HS-27A (cell line): ENCODE data around the gene RAB8A.
"Not testable (repeated sequence)": the region's sequence is repeated elsewhere in the genome, so short reads cannot be mapped to it uniquely, and the experiment has no call there.

Experiments used
- DNase-seq: peaks from one replicate; pipeline ENCODE4 v3.0.0-alpha.2; 2012; ENCODE audit warnings: low read depth, missing footprints

The RAB8A gene

GRCh38 chr19:16142032-16142580, 30.4 kb downstream of the RAB8A start:
- DNase-seq = no peak

DNA sequence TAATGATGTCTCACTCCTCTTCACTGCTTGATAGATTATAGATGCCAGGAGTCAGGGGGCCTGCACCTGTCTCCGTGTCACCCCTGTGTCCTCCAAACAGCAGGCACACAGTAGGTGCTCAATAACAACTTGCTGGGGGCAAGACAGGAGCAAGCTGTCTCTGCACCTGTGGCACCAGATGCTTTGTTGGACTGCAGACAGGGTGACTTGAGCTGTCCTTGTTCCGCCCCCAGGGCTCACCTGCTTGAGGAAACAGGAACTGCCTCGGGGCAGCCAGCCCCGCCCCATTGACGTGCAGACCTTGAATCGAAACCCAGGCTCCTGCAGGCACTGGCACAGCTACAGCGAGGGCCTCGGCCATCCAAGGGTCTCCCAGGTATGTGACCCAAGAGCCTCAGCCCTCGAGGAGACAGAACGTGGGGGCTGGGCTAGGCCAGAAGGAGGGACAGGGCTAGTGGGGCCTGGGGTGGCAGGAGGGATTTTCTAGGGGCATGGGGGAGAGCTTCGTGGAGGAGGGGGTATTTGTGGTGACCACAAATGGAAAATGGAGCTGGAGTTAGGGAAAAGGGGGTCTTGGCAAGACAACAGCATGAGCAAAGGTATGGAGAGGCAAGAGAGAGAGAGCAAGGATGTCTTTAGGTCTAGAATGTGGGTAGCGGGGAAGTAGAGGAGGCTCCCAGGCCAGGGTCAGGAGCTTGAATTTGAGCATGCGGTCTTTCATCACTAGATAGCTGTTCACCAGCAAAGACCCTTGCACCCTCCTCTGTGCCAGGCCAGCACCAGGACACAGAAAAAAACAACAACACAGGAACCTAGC, 31.9 kb downstream of the RAB8A start, which contains the start of gene HSH2D:
TSS of gene HSH2D (plus strand) at position 287 of the 817 bp plus-strand sequence. CDS start 5,066 bp downstream, outside the sequence.
- DNase-seq = no peak

GRCh38 chr19:16144216-16144581, 32.5 kb downstream of the RAB8A start:
- no peak for DNase-seq

- no peak for DNase-seq
These were observed 34.4 kb downstream of the RAB8A start for GRCh38 chr19:16146112-16146511.

DNA sequence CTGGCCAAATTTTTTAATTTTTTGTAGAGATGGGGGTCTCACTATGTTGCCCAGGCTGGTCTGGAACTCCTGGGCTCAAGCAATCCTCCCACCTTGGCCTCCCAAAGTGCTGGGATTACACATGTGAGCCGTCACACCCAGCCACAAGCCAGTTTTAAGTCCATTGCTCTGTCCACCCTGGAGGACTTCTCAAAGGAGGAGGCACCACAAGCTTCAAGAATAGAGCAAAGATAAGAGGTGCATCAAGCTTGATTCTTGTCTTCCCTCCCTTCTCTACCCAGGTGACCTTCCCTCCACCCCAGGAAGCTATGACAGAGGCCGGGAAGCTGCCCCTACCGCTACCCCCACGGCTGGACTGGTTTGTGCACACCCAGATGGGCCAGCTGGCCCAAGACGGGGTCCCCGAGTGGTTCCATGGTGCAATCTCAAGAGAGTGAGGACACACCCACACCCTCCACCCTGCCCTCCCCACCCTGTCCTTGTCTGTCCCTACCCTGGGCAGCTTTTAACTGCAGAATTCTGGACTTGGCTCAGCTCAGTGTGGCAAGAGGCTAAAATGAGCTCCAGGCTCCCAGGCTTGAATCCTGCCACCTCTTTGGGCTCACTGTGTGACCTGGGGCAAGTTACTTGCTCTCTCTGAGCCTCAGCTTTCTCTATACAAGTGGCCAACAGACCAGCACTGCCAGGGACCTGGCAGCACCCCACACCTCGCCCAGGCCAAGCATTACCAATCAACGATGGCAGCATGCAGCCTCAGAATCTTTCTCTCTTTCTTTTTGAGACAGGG, 36.9 kb downstream of the RAB8A start:
- DNase-seq = no peak

DNA sequence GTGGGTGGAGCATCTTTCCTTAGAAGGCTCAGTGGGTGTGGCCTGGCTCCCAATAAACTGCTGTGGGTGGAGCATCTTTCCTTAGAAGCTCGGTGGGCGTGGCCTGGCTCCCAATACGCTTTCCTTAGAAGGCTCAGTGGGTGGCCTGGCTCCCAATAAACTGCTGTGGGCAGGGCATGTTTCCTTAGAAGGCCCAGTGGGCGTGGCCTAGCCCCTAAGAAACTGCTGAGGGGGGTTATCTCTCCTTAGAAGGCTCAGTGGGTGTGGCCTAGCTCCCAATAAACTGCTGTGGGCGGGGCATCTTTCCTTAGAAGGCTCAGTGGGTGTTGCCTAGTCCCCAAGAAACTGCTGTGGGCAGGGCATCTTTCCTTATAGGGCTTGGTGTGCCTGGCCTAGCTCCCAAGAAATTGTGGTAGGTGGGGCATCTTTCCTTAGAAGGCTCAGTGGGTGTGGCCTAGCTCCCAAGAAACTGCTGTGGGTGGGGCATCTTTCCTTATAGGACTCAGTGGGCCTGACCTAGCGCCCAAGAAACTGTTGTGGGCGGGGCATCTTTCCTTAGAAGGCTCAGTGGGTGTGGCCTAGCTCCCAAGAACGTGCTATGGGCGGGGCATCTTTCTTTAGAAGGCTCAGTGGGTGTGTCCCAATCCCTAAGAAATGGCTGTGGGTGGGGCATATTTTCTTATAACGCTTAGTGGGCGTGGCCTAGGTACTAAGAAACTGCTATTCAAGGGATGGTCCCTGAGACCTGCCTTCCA, 42.1 kb downstream of the RAB8A start:
- no peak for DNase-seq

DNA sequence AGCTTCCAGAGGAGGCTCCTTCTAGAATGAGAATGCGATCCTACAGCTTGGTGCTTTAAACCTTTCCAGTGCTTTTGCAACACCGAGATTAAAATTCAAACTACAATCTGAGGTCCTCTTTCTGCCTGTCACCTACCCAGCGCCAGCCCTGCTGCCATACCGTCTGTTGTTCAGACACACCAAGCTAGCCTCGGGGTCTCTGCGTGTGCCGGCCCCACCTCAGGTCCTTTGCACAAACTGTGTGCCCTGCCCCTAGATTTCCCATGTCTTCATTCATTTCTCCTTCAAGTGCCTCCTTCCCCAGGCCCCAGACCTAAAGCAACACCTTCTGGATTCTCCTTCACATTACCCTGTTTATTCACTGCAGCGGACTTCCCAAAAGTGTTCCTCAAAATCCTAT, 42.9 kb downstream of the RAB8A start:
- no peak for DNase-seq

- DNase-seq = no peak
These were observed 43.4 kb downstream of the RAB8A start for GRCh38 chr19:16155128-16155527.

GRCh38 chr19:16156904-16157303, 45.2 kb downstream of the RAB8A start:
- DNase-seq = no peak

GRCh38 chr19:16157601-16158000, 45.9 kb downstream of the RAB8A start:
- DNase-seq = no peak

GRCh38 chr19:16159655-16160054, 48.0 kb downstream of the RAB8A start:
- no peak for DNase-seq

DNA sequence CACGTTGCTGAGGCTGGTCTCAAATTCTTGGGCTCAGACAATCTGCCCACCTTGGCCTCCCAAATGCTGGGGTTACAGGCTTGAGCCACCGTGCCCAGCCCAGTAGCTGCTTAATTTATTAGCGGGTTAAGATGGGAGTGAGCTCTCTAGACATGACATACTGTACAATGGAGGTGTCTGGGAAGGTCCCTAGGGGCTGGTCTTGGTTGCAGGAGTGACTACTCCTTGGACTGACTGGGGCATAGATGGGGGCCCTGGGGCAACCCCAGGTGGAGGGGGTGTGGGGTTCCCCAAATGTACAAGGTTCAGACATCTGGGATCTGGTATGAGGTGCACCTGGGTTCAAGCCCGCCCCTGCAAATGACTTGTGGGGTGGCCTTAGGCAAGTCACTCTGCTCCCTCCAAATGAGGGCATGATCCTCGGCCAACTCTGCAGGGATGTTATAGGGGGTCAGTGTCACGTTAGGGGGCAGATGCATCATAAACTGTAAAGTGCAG, 48.8 kb downstream of the RAB8A start:
- DNase-seq = no peak

GRCh38 chr19:16160943-16161560, 49.4 kb downstream of the RAB8A start:
- peak; percentile 76 for DNase-seq

DNA sequence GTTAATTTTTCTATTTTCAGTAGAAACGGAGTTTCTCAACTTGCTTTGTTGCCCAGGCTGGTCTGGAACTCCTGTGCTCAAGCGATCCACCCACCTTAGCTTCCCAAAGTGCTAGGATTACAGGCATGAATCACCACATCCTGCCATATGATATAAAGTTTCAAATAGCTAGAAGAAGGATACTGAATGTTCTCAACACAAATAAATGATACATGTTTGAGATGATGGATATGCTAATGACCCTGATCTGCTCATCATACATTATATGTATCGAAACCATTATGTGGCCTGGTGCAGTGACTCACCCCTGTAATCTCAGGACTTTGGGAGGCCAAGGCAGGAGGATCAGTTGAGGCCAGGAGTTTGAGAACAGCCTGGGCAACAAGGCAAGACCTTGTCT, 50.2 kb downstream of the RAB8A start:
- DNase-seq = peak; percentile 67

GRCh38 chr19:16164222-16164890, 52.7 kb downstream of the RAB8A start:
- DNase-seq = no peak

- no peak for DNase-seq
These were observed 54.7 kb downstream of the RAB8A start for GRCh38 chr19:16166417-16166816.

- no peak for DNase-seq
These were observed 55.4 kb downstream of the RAB8A start for GRCh38 chr19:16167055-16167454.

DNA sequence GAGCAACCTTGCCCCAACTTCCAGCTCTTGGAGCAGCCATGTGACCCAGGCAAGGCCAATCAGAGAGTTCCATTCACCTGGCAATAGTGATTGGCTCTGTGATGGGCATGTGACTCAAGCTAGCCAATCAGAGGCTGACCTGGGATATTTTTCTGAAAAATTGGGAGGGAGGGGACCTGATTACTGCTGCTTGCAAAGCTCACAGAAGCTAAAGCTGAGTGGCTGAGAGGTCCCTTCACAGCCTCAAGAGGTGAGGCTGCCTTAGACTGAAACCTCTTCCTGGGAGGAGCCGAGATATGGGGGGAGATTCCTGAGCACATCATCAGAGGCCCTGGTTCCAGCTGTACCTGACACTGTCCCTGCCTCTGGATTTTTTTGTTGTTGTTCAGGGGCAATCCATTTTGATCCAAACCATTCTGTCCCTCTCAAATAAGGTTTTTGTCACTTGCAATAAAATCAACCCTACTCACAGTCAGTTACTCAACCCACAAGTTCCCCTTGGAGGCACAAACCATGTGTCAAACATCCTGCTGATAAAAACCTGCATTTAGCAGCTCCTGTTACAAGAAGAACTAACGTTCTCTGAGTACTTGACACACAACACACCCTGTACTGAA, 56.9 kb downstream of the RAB8A start:
- DNase-seq = no peak

DNA sequence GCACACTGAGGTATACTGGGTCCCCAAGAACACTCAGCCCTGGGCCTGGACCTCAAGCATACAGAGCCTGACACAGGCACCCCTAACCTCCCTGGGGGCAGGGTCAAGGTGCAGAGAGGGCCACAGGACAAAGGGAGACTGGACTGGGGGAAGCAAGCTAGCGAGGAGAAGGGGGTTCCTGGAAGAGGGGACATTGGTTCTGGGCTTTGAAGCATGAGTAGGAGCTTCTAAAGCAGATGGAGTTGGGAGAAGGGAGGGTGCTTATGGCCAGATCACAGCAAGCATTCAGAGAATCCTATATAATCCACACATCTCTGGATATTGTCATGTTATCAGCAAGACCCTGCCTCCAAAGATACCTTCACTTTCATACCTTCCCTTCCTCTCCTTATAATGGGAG, 58.4 kb downstream of the RAB8A start:
- DNase-seq = no peak

GRCh38 chr19:16175954-16176353, 64.3 kb downstream of the RAB8A start:
- DNase-seq = no peak

DNA sequence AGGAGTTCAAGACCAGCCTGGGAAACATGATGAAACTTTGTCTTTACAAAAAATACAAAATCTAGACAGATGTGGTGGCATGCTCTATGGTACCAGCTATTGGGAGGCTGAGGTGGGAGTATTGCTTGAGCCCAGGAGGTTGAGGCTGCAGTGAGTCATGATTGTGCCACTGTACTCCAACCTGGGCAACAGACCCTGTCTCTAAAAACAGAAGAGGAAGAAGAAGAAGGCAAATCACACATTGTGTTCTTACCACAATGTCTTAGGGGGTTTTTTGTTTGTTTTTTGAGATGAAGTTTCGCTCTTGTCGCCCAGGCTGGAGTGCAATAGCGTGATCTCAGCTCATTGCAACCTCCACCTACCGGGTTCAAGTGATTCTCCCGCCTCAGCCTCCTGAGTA, 67.2 kb downstream of the RAB8A start:
- not testable (repeated sequence) for DNase-seq
